Measurements from ENCODE around the gene DDR1.
"Not testable (repeated sequence)": the region's sequence is repeated elsewhere in the genome, so short reads cannot be mapped to it uniquely, and the experiment has no call there.

DDR1 gene

GRCh38 chr6:30914854-30915590 is 30.7 kb downstream of the DDR1 start:
- DNase-seq (ENCODE audit: low read depth in 2 of 3, low spot score in 2 of 3), result no peak

GRCh38 chr6:30915591-30915946 is 31.2 kb downstream of the DDR1 start:
- DNase-seq (ENCODE audit: low read depth in 2 of 3, low spot score in 2 of 3), result no peak

- DNase-seq (ENCODE audit: low read depth in 2 of 3, low spot score in 2 of 3), result no peak
Measured at GRCh38 chr6:30917041-30917440, 32.7 kb downstream of the DDR1 start.

- DNase-seq (ENCODE audit: low read depth in 2 of 3, low spot score in 2 of 3), result no peak
Measured at GRCh38 chr6:30917487-30917886, 33.2 kb downstream of the DDR1 start.

- no peak for DNase-seq (ENCODE audit: low read depth in 2 of 3, low spot score in 2 of 3)
Measured at GRCh38 chr6:30918670-30919069, 34.4 kb downstream of the DDR1 start.

GRCh38 chr6:30922447-30922852 is 38.1 kb downstream of the DDR1 start:
- no peak for DNase-seq (ENCODE audit: low read depth in 2 of 3, low spot score in 2 of 3)

GRCh38 chr6:30924040-30924627 is 39.8 kb downstream of the DDR1 start:
- not testable (repeated sequence) for DNase-seq (ENCODE audit: low read depth in 2 of 3, low spot score in 2 of 3)

- no peak for DNase-seq (ENCODE audit: low read depth in 2 of 3, low spot score in 2 of 3)
Measured at GRCh38 chr6:30926644-30927043, 42.3 kb downstream of the DDR1 start.

GRCh38 chr6:30927080-30927479 is 42.8 kb downstream of the DDR1 start:
- DNase-seq (ENCODE audit: low read depth in 2 of 3, low spot score in 2 of 3), result not testable (repeated sequence)

- no peak for DNase-seq (ENCODE audit: low read depth in 2 of 3, low spot score in 2 of 3)
Measured at GRCh38 chr6:30928677-30929076, 44.4 kb downstream of the DDR1 start.

GRCh38 chr6:30930506-30930905 is 46.2 kb downstream of the DDR1 start:
- DNase-seq (ENCODE audit: low read depth in 2 of 3, low spot score in 2 of 3), result no peak

- DNase-seq (ENCODE audit: low read depth in 2 of 3, low spot score in 2 of 3), result no peak
Measured at GRCh38 chr6:30931272-30931671, 47.0 kb downstream of the DDR1 start.

- DNase-seq (ENCODE audit: low read depth in 2 of 3, low spot score in 2 of 3), result no peak
Measured at GRCh38 chr6:30931969-30932645, 47.8 kb downstream of the DDR1 start, which contains the start of gene SFTA2. Gene SFTA2 (minus strand): TSS chr6:30932170. CDS start chr6:30932096, 74 bp downstream.

- DNase-seq (ENCODE audit: low read depth in 2 of 3, low spot score in 2 of 3), result no peak
Measured at GRCh38 chr6:30932665-30933365, 48.5 kb downstream of the DDR1 start.

GRCh38 chr6:30935018-30935417 is 50.7 kb downstream of the DDR1 start:
- no peak for DNase-seq (ENCODE audit: low read depth in 2 of 3, low spot score in 2 of 3)

GRCh38 chr6:30937265-30937664 is 52.9 kb downstream of the DDR1 start:
- DNase-seq (ENCODE audit: low read depth in 2 of 3, low spot score in 2 of 3), result no peak

GRCh38 chr6:30938730-30939129 is 54.4 kb downstream of the DDR1 start:
- DNase-seq (ENCODE audit: low read depth in 2 of 3, low spot score in 2 of 3), result no peak

GRCh38 chr6:30939473-30939872 is 55.2 kb downstream of the DDR1 start:
- no peak for DNase-seq (ENCODE audit: low read depth in 2 of 3, low spot score in 2 of 3)

- DNase-seq (ENCODE audit: low read depth in 2 of 3, low spot score in 2 of 3), result no peak
Measured at GRCh38 chr6:30940361-30940986, 56.2 kb downstream of the DDR1 start, which contains the start of gene MUCL3. Gene MUCL3 (plus strand): TSS chr6:30940973. CDS start chr6:30941000, 27 bp downstream.

GRCh38 chr6:30942338-30943060 is 58.2 kb downstream of the DDR1 start:
- DNase-seq (ENCODE audit: low read depth in 2 of 3, low spot score in 2 of 3), result no peak

Measured in activated CD8-positive, alpha-beta memory T cell treated with anti-CD3 and anti-CD28 coated beads for 48 hours (primary cell).